Type B pancreatic cell (in vitro differentiated cells): ENCODE data around the gene SGIP1. TPM values are rescaled to one million over a fixed set of nuclear protein-coding genes. Genes with fewer than 3 reads are reported as not detected.
"Not testable (repeated sequence)": the region's sequence is repeated elsewhere in the genome, so short reads cannot be mapped to it uniquely, and the experiment has no call there.

ENCODE experiments used
- DNase-seq: peaks from one replicate; pipeline ENCODE4 v3.0.0; 2021; ENCODE audit warnings: mixed read lengths; ENCODE audit not compliant: unreplicated experiment; ENCODE audit errors: extremely low spot score
- H3K27ac Mint-ChIP-seq: 2 replicates; pipeline ENCODE4 v1.8.0; 2021; ENCODE audit warnings: mild to moderate bottlenecking, mixed read lengths
- H3K27me3 Mint-ChIP-seq: 2 replicates; pipeline ENCODE4 v1.8.0; 2021; ENCODE audit warnings: mixed read lengths
- H3K36me3 Mint-ChIP-seq: 2 replicates; pipeline ENCODE4 v1.8.0; 2021; ENCODE audit warnings: mixed read lengths
- H3K4me1 Mint-ChIP-seq: one replicate; pipeline ENCODE4 v1.8.0; 2021; ENCODE audit warnings: mixed read lengths; ENCODE audit not compliant: unreplicated experiment
- H3K4me3 Mint-ChIP-seq: 2 replicates; pipeline ENCODE4 v1.8.0; 2021; ENCODE audit warnings: mild to moderate bottlenecking, mixed read lengths
- H3K9me3 Mint-ChIP-seq: 2 replicates; pipeline ENCODE4 v1.8.0; 2021; ENCODE audit warnings: mixed read lengths
- microRNA-seq: library from miRNA; unstranded; fragments of <30 nt; microRNA quantifications from one replicate; pipeline ENCODE4, GENCODE V29; 2020
- total RNA-seq: library from RNA; stranded (reverse); gene quantifications from 2 replicates; pipeline ENCODE4 v1.2.1, GENCODE V29; 2021; ENCODE audit warnings: low replicate concordance
- TF ChIP-seq, protein P1 (sequence below): fragments of 200-600 bp; sonication (generic); conservative IDR thresholded peaks from 2 replicates; pipeline ENCODE4 v1.5.0; 2021; ENCODE audit warnings: antibody characterized with exemption, mild to moderate bottlenecking

SGIP1 gene
- total RNA-seq, 1 donor from 2014 or later: 3.4 TPM

DNA sequence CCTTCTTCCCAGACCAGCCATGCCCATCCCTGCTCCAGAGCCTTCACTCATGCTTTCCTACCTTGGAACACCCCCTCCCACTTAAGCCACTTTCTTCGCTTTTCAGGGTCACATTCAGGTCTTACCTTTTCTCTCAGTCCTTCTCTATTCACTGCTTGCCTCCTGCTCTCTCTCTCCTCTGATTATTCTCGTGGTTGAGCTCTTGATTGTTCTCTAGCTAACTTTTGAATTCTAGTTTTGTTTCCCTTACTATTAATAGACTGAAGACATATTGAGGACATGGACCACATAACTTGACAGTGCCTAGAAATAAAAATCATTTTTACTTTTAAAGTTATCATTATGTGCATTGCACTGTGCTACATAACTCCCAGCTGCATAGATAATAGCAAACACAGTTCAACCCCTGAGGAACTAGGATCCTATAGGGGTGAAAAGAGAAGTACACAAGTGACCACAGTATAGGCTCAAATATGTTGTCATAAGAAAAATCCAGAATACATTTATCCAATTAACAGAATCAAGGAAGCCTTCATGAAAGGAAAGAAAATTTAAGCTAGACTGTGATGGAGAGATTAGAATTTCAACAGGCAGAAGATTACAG lies 245.6 kb downstream of the SGIP1 start:
- TF ChIP-seq, protein P1, sequence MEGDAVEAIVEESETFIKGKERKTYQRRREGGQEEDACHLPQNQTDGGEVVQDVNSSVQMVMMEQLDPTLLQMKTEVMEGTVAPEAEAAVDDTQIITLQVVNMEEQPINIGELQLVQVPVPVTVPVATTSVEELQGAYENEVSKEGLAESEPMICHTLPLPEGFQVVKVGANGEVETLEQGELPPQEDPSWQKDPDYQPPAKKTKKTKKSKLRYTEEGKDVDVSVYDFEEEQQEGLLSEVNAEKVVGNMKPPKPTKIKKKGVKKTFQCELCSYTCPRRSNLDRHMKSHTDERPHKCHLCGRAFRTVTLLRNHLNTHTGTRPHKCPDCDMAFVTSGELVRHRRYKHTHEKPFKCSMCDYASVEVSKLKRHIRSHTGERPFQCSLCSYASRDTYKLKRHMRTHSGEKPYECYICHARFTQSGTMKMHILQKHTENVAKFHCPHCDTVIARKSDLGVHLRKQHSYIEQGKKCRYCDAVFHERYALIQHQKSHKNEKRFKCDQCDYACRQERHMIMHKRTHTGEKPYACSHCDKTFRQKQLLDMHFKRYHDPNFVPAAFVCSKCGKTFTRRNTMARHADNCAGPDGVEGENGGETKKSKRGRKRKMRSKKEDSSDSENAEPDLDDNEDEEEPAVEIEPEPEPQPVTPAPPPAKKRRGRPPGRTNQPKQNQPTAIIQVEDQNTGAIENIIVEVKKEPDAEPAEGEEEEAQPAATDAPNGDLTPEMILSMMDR: no peak
- Mint-ChIP-seq H3K4me1 (peaks cover 4% of the 10 kb centered on the region), H3K36me3 (no peaks in the 10 kb centered on the region), H3K27me3 (peaks cover 11% of the 10 kb centered on the region), H3K27ac (no peak overlapping the region), H3K4me3 (no peak overlapping the region), H3K9me3 (no peaks in the 10 kb centered on the region)
- no peak for DNase-seq

DNA sequence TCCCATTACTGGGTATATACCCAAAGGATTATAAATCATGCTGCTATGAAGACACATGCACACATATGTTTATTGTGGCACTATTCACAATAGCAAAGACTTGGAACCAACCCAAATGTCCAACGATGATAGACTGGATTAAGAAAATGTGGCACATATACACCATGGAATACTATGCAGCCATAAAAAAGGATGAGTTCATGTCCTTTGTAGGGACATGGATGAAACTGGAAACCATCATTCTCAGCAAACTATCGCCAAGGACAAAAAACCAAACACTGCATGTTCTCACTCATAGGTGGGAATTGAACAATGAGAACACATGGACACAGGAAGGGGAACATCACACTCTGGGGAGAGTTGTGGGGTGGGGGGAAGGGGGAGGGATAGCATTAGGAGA lies 251.8 kb downstream of the SGIP1 start:
- not testable (repeated sequence) for H3K36me3 Mint-ChIP-seq, DNase-seq, H3K27me3 Mint-ChIP-seq

DNA sequence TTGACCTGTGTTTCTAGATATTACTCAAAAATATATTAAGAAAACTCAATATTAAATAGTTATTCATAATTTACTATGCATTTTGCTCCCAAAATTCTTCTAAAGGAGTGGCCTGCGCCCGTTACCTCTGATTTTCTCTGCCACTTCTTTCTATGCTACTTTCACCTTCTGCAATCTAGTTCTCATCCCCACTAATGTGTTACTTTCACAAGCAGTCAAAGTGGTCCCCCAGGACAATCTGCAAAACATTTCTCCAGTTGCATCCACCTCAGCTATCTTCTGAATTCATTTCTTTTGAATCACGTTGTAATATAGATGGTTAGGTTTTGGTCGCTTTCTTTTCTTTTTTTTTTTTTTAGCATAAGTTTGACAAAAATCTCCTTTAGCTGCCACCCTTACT lies 253.7 kb downstream of the SGIP1 start:
- TF ChIP-seq, protein P1: no peak
- H3K4me1 Mint-ChIP-seq: no peaks in the 10 kb centered on the region
- H3K27ac Mint-ChIP-seq: no peak overlapping the region
- DNase-seq: no peak
- no peak overlapping the region for H3K4me3 Mint-ChIP-seq
- no peaks in the 10 kb centered on the region for H3K9me3 Mint-ChIP-seq
- no peaks in the 10 kb centered on the region for H3K27me3 Mint-ChIP-seq
- H3K36me3 Mint-ChIP-seq: no peaks in the 10 kb centered on the region

More for the DNA sequence above, 251.8 kb downstream of the SGIP1 start:
- H3K4me3 Mint-ChIP-seq, H3K4me1 Mint-ChIP-seq, H3K27ac Mint-ChIP-seq, H3K9me3 Mint-ChIP-seq: not testable (repeated sequence)

DNA sequence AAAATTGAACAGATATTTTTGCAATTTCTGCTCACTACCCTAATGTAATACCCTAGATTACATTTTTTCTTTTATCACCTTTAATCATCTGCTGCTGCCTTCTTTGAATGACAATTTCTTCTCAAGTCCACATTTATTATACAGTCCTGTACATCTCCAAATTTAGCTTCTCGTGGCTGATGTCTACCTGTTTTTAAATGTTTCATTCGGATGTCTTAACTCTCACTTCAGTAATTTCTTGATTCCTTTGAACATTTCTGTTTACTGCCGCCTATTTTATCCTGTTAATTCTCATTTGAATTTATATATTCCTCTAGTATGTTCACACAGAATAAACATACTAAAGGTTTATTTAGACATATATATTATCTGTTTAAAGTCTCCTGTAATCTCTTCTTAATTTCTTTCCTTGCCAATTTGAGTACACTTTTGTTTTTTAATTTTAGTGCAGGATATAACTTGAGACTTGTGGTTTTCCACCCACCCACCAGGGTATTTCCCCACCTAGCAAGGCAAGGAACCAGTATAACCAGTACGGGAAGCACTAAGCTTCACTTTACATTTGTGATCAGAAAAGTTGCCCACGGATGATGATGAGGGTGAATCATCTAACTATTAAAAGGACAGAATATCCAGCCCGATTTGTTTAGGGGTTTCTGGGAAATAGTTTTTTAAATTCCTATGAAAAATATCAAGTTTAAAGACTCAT lies 254.4 kb downstream of the SGIP1 start:
- Mint-ChIP-seq H3K9me3 (no peaks in the 10 kb centered on the region), H3K36me3 (no peaks in the 10 kb centered on the region), H3K27ac (no peak overlapping the region), H3K27me3 (no peaks in the 10 kb centered on the region), H3K4me1 (no peaks in the 10 kb centered on the region), H3K4me3 (no peak overlapping the region)
- DNase-seq: no peak
- TF ChIP-seq, protein P1: no peak

DNA sequence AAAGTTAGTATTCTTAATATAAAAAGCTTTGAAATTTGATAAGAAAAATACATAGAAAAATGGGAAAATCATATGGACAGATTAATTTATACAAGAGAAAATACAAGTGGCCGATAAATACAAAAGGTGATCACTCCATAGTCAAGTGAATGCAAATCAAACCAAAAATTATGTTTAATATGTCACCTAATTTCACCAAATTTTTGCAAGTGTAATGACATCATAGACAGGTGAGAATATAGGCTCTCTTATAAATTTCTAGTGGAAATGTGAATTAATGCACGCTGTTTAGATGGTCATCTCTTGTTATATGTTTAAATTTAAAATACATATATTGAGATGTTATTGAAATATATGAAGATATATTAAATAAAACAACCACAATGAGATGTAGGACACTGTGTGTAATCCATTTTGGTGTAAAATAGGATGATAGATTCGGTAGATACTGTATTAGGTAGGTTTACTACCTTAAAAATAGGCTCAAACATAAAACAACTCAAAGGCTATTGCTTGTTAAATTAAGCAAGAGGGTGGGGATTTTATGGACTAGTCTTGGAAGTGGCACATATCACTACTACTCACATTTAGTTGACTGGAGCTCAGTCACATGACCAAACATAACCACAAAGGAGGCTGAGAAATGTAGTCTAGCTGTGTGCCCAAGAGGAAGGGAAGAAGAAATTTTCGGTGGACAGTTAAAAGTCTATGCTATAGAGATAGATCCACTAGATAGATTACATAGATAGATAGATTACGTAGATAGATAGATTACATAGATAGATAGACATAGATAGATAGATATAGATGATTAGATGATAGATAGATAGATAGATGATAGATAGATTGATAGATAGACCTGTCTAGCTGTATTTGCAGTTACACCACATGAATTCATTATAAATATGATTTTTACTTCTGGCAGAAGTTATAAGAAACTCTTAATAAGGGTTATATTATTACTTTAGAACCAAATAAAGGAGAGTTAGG lies 258.0 kb downstream of the SGIP1 start:
- TF ChIP-seq, protein P1: no peak
- H3K27me3 Mint-ChIP-seq: no peaks in the 10 kb centered on the region
- H3K4me1 Mint-ChIP-seq: no peaks in the 10 kb centered on the region
- no peak overlapping the region for H3K27ac Mint-ChIP-seq
- no peak overlapping the region for H3K4me3 Mint-ChIP-seq
- no peaks in the 10 kb centered on the region for H3K9me3 Mint-ChIP-seq
- no peak for DNase-seq
- H3K36me3 Mint-ChIP-seq: no peaks in the 10 kb centered on the region

DNA sequence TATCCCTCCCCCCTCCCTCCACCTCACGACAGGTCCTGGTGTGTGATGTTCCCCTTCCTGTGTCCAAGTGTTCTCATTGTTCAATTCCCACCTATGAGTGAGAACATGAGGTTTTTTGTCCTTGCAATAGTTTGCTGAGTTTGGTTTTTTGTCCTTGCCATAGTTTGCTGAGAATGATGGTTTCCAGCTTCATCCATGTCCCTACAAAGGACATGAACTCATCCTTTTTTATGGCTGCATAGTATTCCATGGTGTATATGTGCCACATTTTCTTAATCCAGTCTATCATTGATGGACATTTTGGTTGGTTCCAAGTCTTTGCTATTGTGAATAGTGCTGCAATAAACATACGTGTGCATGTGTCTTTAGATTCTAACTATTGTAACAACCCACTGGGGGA lies 261.9 kb downstream of the SGIP1 start:
- not testable (repeated sequence) for H3K36me3 Mint-ChIP-seq, H3K27ac Mint-ChIP-seq, DNase-seq, H3K4me3 Mint-ChIP-seq, H3K4me1 Mint-ChIP-seq, H3K9me3 Mint-ChIP-seq, H3K27me3 Mint-ChIP-seq

Small RNAs within 50 kb of the gene (microRNA-seq; reads per million reads assigned to microRNA genes)
- 1.4 reads per million for gene MIR3117

Other genes starting within 250 kb of the SGIP1 start
- 4.1 TPM in 1 of 2 replicates, not detected in the other for gene DYNLT5, start 218.3 kb downstream of the SGIP1 start, total RNA-seq